HG02610 (cell line): Measurements from ENCODE around the gene LY6G6D.

Experiments used
- ATAC-seq: cut with Tn5 transposase; IDR thresholded peaks from one replicate; pipeline ENCODE4 v1.9.1; 2021; ENCODE audit warnings: mild to moderate bottlenecking, moderate library complexity; ENCODE audit not compliant: unreplicated experiment

LY6G6D gene

GRCh38 chr6:31717499-31718222 lies 2.5 kb downstream of the LY6G6D start:
- no peak for ATAC-seq

DNA sequence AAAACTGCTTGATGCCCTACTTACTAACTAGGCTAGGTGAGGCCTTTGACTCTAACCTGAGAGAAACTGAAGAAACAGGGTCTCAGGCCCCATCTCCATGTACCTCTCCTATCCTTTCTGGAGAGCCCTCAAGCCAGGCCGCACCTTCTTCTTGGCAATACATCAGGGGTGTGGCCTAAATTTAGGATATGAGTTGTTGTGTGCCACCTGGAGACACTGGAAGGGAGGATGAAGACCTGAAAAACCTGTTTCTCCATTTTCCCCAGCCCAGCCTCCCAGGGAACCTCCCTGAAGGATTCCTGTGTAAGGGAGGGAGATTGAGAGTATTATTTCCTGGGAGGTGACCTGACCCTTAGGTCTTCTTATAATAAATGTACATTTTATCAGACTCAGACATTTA lies 3.1 kb downstream of the LY6G6D start:
- no peak for ATAC-seq

- ATAC-seq: no peak
Measured at GRCh38 chr6:31719001-31719400, 3.9 kb downstream of the LY6G6D start.

- no peak for ATAC-seq
Measured at GRCh38 chr6:31720196-31720770, 5.1 kb downstream of the LY6G6D start.

GRCh38 chr6:31721351-31722020 lies 6.3 kb downstream of the LY6G6D start, which contains the start of gene LY6G6C:
Gene LY6G6C, minus strand, starts transcription at chr6:31721746. Its CDS starts 67 bp downstream, at chr6:31721679.
- ATAC-seq: no peak

DNA sequence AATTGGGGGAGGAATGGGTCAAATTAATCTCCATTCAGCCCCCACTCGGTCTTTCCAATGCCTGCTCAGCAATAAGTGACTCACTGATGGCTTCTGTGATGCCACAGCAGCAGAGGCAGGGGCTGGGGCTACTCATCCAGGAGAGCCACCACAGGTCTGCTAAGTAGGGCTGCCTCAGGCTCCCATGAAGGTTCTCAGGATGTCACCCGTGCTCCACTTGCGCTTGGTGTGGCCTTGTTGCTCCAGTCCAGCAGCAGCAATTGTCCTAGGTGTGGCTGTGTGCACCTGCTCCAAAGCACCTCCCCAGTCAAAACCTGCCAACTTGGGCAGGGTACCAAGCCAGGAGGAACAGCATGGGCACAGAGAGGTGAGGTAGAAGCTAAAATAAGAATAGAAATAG lies 7.0 kb downstream of the LY6G6D start:
- no peak for ATAC-seq

DNA sequence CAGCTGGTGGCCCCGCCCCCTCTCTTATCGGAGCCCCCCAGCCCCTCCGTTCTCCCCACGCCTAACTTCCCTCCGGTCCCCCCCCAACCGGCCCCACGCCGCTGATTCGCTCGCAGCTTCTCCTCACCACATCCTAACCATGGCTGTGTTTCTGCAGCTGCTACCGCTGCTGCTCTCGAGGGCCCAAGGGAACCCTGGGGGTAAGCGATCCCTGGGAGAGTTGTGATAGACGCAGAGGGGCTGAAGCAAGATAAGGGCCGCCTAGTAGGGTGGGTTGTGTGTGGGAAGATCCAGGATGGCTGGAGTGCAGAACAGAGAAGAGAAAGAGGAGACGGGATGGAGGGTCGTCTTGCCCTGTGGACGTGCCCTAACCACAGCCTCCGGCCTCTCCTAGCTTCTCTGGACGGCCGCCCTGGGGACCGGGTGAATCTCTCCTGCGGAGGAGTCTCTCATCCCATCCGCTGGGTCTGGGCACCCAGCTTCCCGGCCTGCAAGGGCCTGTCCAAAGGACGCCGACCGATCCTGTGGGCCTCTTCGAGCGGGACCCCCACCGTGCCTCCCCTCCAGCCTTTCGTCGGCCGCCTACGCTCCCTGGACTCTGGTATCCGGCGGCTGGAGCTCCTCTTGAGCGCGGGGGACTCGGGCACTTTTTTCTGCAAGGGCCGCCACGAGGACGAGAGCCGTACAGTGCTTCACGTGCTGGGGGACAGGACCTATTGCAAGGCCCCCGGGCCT lies 8.3 kb downstream of the LY6G6D start, which contains the start of gene MPIG6B:
Gene MPIG6B, plus strand, starts transcription at position 129 of the 735 bp plus-strand sequence. Its CDS starts 11 bp downstream, at position 140.
- ATAC-seq: no peak

GRCh38 chr6:31723980-31724691 lies 9.0 kb downstream of the LY6G6D start:
- ATAC-seq: no peak

- no peak for ATAC-seq
Measured at GRCh38 chr6:31725502-31726350, 10.6 kb downstream of the LY6G6D start.

GRCh38 chr6:31727034-31727716 lies 12.0 kb downstream of the LY6G6D start:
- peak; percentile 63 for ATAC-seq

- ATAC-seq: no peak
Measured at GRCh38 chr6:31727717-31728671, 12.8 kb downstream of the LY6G6D start.

DNA sequence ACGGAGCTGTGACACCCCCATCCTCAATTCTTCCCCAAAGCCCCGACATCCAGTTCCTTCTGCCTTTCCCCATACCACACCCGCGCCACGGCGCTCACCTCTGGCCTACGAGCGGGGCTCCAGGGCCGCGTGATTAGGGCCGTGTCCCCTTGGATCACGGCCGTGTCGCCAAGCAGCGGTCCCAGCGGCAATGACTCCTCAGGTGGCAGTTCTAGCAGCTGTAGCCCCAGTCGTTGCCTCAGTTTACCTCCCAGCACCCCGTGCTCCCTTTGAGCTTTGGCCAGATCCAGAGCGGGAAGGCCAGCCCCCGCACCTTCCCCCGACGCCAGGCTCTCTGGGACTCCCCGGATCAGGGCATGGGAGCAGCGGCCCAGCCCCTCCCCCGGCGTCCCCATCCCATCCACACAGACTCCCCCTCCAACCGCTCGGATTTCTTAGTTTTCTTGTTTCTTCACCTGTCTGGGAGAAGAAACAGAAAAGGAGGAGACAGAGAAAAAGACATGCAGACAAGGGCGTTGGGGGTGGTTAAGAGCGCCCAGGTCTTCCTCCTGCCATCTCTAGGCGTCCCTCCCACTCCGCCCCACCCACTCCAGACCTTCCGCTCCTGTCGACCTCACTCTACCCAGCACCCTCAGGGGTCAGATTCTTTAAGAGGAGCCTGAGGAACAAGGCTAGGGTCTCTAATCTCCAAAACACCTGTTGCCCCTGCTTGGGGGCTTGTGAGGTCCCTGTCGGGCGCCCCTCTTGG lies 13.8 kb downstream of the LY6G6D start, which contains the start of gene DDAH2:
Gene DDAH2, minus strand, starts transcription at position 533 of the 748 bp plus-strand sequence. Its CDS starts 138 bp downstream, at position 395.
- no peak for ATAC-seq

DNA sequence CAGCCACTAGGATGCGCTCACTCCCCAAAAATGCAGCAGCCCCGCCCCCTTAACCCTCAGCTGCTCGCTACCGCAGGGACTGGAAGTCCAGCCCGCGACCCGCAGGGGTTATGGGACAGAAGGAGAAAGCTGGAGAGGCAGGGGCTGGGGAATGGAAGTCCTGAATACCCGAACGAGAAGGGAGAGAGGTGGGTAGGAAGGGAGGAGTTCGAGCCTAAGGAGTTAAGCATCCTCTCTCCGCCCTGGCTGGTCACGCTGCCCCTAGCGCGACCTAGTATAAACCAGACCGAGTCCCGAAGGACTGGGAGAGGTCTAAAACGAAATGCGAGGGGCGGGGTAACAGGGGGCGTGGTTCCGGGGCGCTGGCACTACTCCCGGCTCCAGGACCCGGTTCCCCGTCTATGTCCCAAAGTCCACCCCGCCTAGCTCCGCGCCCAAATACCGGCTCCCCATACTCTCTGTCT lies 14.4 kb downstream of the LY6G6D start:
- no peak for ATAC-seq

DNA sequence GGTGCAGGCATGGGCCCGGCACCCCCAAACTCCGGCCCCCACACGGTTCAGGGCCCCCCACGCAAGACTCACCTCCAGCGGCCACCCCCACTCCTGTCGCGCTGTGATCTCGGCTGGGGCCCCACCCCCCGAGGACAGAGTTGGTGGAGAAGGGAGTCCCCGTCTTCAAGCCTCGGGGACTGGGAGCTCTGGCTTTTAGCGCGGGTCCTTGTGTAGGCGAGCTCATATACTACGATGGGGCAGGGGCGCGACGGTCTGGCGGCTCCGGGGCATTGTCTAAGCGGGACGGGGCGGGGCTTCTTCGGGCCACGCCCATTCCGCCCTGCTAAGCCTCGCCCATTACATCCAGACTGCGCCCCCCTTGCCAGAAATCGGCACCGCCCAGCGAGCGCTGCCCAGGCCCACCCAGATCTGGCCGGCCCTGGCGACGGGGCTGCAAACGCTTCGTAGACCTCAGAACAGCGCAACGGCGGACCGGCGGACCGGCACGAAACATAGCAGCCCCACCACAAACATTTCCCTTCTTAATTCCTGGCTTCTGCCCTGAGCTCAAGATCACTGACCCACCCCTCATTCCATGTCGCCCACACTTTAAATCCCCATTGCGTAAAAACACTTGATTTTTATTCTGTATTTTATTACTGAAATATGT lies 15.0 kb downstream of the LY6G6D start:
- ATAC-seq: no peak

GRCh38 chr6:31730631-31731086 lies 15.5 kb downstream of the LY6G6D start:
- ATAC-seq: no peak

- no peak for ATAC-seq
Measured at GRCh38 chr6:31732029-31732428, 16.9 kb downstream of the LY6G6D start.
